DMS114 treated with DMSO at 0.1 percent for 48 hours (cell line): ENCODE results near the gene SLCO4A1.

Source experiments
- DNase-seq: peaks from one replicate; lab custom pipeline; 2025; ENCODE audit not compliant: unreplicated experiment; lab: John Stamatoyannopoulos, UW

SLCO4A1 gene

GRCh38 chr20:62663145-62664018 is 21.1 kb downstream of the SLCO4A1 start:
- no peak for DNase-seq

GRCh38 chr20:62664019-62664971 is 22.0 kb downstream of the SLCO4A1 start:
- DNase-seq: no peak

GRCh38 chr20:62665153-62665754 is 23.0 kb downstream of the SLCO4A1 start:
- no peak for DNase-seq

- DNase-seq: no peak
These were observed 23.8 kb downstream of the SLCO4A1 start for GRCh38 chr20:62665826-62666735.

- no peak for DNase-seq
These were observed 24.6 kb downstream of the SLCO4A1 start for GRCh38 chr20:62666736-62667529.

- DNase-seq: no peak
These were observed 25.5 kb downstream of the SLCO4A1 start for GRCh38 chr20:62667530-62668440.

- peak; percentile 70 for DNase-seq
These were observed 26.2 kb downstream of the SLCO4A1 start for GRCh38 chr20:62668441-62669027.

GRCh38 chr20:62669249-62669648 is 26.9 kb downstream of the SLCO4A1 start:
- no peak for DNase-seq

- DNase-seq: no peak
These were observed 27.9 kb downstream of the SLCO4A1 start for GRCh38 chr20:62670156-62670555.

GRCh38 chr20:62670998-62671397 is 28.7 kb downstream of the SLCO4A1 start:
- no peak for DNase-seq

GRCh38 chr20:62671765-62672164 is 29.5 kb downstream of the SLCO4A1 start:
- DNase-seq: no peak

GRCh38 chr20:62674370-62674769 is 32.1 kb downstream of the SLCO4A1 start:
- DNase-seq: no peak

GRCh38 chr20:62675156-62675876 is 33.0 kb downstream of the SLCO4A1 start:
- DNase-seq: no peak

GRCh38 chr20:62675877-62676260 is 33.6 kb downstream of the SLCO4A1 start:
- DNase-seq: no peak

GRCh38 chr20:62676976-62677375 is 34.7 kb downstream of the SLCO4A1 start:
- DNase-seq: no peak

GRCh38 chr20:62677678-62678077 is 35.4 kb downstream of the SLCO4A1 start:
- DNase-seq: no peak

GRCh38 chr20:62678553-62678952 is 36.2 kb downstream of the SLCO4A1 start:
- no peak for DNase-seq
